HepG2 (cell line): ENCODE data around the gene ARHGEF40. TPM values are rescaled to one million over a fixed set of nuclear protein-coding genes. Genes with fewer than 3 reads are reported as not detected.

Source experiments
- AKAP8 ChIP-seq: sonication (generic); formaldehyde crosslinking; IDR thresholded peaks from 2 replicates; pipeline ENCODE4 v1.5.1; 2020; ENCODE audit warnings: mild to moderate bottlenecking, missing genetic modification reagents
- ARHGAP35 ChIP-seq: sonication (generic); formaldehyde crosslinking; IDR thresholded peaks from 2 replicates; pipeline ENCODE4 v1.9.0; 2022; ENCODE audit warnings: mild to moderate bottlenecking, inconsistent platforms, moderate library complexity, missing genetic modification reagents, borderline replicate concordance
- BORCS8-MEF2B ChIP-seq: sonication (generic); formaldehyde crosslinking; IDR thresholded peaks from 2 replicates; pipeline ENCODE4 v1.8.0; 2022; ENCODE audit warnings: mild to moderate bottlenecking, missing genetic modification reagents
- GABPA ChIP-seq, 2 experiments: IDR thresholded peaks; 2 replicates each; pipeline ENCODE4 v1.6.1; 2011 to 2016; ENCODE audit warnings: low read depth in 2 of 2, low read length in 1 of 2, missing biosample characterization in 1 of 2, missing genetic modification characterization in 1 of 2
- GABPB1 ChIP-seq: IDR thresholded peaks from 2 replicates; pipeline ENCODE4 v1.6.1; 2016; ENCODE audit warnings: mild to moderate bottlenecking, missing genetic modification reagents, moderate library complexity, missing compliant biosample characterization
- MIER3 ChIP-seq: IDR thresholded peaks from 2 replicates; pipeline ENCODE4 v1.6.1; 2016; ENCODE audit warnings: missing compliant biosample characterization, borderline replicate concordance
- NONO ChIP-seq, 2 experiments: fragments of 450-650 bp in 1 of 2; sonication (generic) in 1 of 2; formaldehyde crosslinking in 1 of 2; IDR thresholded peaks in 1 of 2; conservative IDR thresholded peaks in 1 of 2; 2 replicates each; pipeline versions ENCODE4 v1.6.1 to v1.8.0; 2017 to 2022; ENCODE audit warnings: mild to moderate bottlenecking in 1 of 2, missing genetic modification reagents in 1 of 2, moderate library complexity in 1 of 2
- POGZ ChIP-seq: sonication (generic); formaldehyde crosslinking; IDR thresholded peaks from 2 replicates; pipeline ENCODE4 v1.4.0; 2020; ENCODE audit warnings: mild to moderate bottlenecking, missing genetic modification reagents
- RBFOX2 ChIP-seq: fragments of 200-400 bp; formaldehyde crosslinking; IDR thresholded peaks from 2 replicates; pipeline ENCODE4 v1.6.1; 2017; ENCODE audit warnings: low read depth, mild to moderate bottlenecking, low read length
- RBM39 ChIP-seq: fragments of 200-400 bp; formaldehyde crosslinking; IDR thresholded peaks from one replicate; pipeline ENCODE4 v1.6.1; 2018; ENCODE audit warnings: antibody characterized with exemption, mild to moderate bottlenecking, low read depth, low read length; ENCODE audit not compliant: poor library complexity, severe bottlenecking
- RORA ChIP-seq: sonication (generic); formaldehyde crosslinking; IDR thresholded peaks from 2 replicates; pipeline ENCODE4 v1.5.0; 2020; ENCODE audit warnings: mild to moderate bottlenecking, missing genetic modification reagents, moderate library complexity
- SALL1 ChIP-seq: sonication (generic); formaldehyde crosslinking; IDR thresholded peaks from 2 replicates; pipeline ENCODE4 v1.8.0; 2022; ENCODE audit warnings: mild to moderate bottlenecking, missing genetic modification reagents
- ZHX1 ChIP-seq: sonication (generic); formaldehyde crosslinking; IDR thresholded peaks from 2 replicates; pipeline ENCODE4 v1.8.1; 2022; ENCODE audit warnings: low read depth, mild to moderate bottlenecking, missing genetic modification reagents
- ZIK1 ChIP-seq: sonication (generic); formaldehyde crosslinking; IDR thresholded peaks from 2 replicates; pipeline ENCODE4 v1.5.0; 2020; ENCODE audit warnings: mild to moderate bottlenecking, low read depth, missing genetic modification reagents, borderline replicate concordance
- ZKSCAN1 ChIP-seq: fragments of 150-350 bp; IDR thresholded peaks from 2 replicates; pipeline ENCODE4 v1.6.1; 2014; ENCODE audit warnings: low read length
- ZNF563 ChIP-seq: sonication (generic); formaldehyde crosslinking; IDR thresholded peaks from 2 replicates; pipeline ENCODE4 v1.8.0; 2022; ENCODE audit warnings: mild to moderate bottlenecking, moderate library complexity, missing genetic modification reagents
- polyA plus RNA-seq, 8 experiments: library from polyadenylated mRNA; depleted of rRNA in 3 of 8; stranded (reverse) in 7 of 8; unstranded in 1 of 8; fragments of >200 nt; fragmentation: Illumina TruSeq in 4 of 8; extraction: Trizol in 4 of 8; gene quantifications; 2 replicates each; pipeline versions ENCODE4 v1.2.1 to v1.2.3, GENCODE V29; 2011 to 2016; ENCODE audit warnings: low read depth in 4 of 8, missing spikeins in 1 of 8, mixed read lengths in 1 of 8; ENCODE audit not compliant: insufficient read depth in 1 of 8
- total RNA-seq, 5 experiments: library from RNA; depleted of rRNA; stranded (reverse); fragments of >200 nt; fragmentation: Illumina TruSeq; extraction: Trizol; gene quantifications; 2 replicates each; pipeline ENCODE4 v1.2.3, GENCODE V29; 2016; ENCODE audit warnings: low read depth in 1 of 5
- TF ChIP-seq, protein P1 (sequence below): sonication (generic); formaldehyde crosslinking; IDR thresholded peaks from 2 replicates; pipeline ENCODE4 v1.5.0; 2020; ENCODE audit warnings: mild to moderate bottlenecking, missing genetic modification reagents, borderline replicate concordance
- TF ChIP-seq, protein P2 (sequence below): sonication (generic); formaldehyde crosslinking; IDR thresholded peaks from 2 replicates; pipeline ENCODE4 v1.9.0; 2021; ENCODE audit warnings: missing genetic modification reagents, mild to moderate bottlenecking, borderline replicate concordance
- TF ChIP-seq, protein P3 (sequence below): sonication (generic); formaldehyde crosslinking; IDR thresholded peaks from 2 replicates; pipeline ENCODE4 v1.9.0; 2022; ENCODE audit warnings: missing genetic modification reagents, mild to moderate bottlenecking, borderline replicate concordance

Gene ARHGEF40
- total and polyA plus RNA-seq, 2 of the 13 experiments (the other 11 are each of a cell fraction or from before 2014, with no cell fraction given), result 28.1 to 78.1 TPM

- TF ChIP-seq, protein P1, sequence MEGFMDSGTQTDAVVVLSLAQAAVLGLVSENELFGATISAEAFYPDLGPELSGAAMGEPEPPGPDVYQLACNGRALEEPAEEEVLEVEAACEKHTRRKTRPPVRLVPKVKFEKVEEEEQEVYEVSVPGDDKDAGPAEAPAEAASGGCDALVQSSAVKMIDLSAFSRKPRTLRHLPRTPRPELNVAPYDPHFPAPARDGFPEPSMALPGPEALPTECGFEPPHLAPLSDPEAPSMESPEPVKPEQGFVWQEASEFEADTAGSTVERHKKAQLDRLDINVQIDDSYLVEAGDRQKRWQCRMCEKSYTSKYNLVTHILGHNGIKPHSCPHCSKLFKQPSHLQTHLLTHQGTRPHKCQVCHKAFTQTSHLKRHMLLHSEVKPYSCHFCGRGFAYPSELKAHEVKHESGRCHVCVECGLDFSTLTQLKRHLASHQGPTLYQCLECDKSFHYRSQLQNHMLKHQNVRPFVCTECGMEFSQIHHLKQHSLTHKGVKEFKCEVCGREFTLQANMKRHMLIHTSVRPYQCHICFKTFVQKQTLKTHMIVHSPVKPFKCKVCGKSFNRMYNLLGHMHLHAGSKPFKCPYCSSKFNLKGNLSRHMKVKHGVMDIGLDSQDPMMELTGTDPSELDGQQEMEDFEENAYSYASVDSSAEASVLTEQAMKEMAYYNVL (CRISPR knock-in tag), result peak; percentile 22; the same call in 1 of the 2 replicates
- peak; percentile 69 for TF ChIP-seq POGZ (CRISPR knock-in tag)
- TF ChIP-seq ZHX1 (CRISPR knock-in tag), result 0 out of 2 replicates have a peak, but pooled peaks have one; percentile 29
- TF ChIP-seq GABPB1, result peak; percentile 37; the same call in 1 of the 2 replicates
- peak; percentile 87 for TF ChIP-seq RBFOX2
- no peak for TF ChIP-seq NONO (IDR thresholded peaks at IDR 0.05)
- peak; percentile 83 for TF ChIP-seq NONO (CRISPR knock-in tag; conservative IDR thresholded peaks at IDR 0.05)
- no peak for TF ChIP-seq GABPA (IDR thresholded peaks at IDR 0.05; ENCODE audit: low read depth, low read length)
- TF ChIP-seq GABPA (CRISPR knock-in tag; IDR thresholded peaks at IDR 0.05; ENCODE audit: low read depth), result 0 out of 2 replicates have a peak, but pooled peaks have one; percentile 11
- 0 out of 2 replicates have a peak, but pooled peaks have one; percentile 41 for TF ChIP-seq ARHGAP35 (CRISPR knock-in tag)
- no peak for TF ChIP-seq ZKSCAN1
- TF ChIP-seq, protein P2, sequence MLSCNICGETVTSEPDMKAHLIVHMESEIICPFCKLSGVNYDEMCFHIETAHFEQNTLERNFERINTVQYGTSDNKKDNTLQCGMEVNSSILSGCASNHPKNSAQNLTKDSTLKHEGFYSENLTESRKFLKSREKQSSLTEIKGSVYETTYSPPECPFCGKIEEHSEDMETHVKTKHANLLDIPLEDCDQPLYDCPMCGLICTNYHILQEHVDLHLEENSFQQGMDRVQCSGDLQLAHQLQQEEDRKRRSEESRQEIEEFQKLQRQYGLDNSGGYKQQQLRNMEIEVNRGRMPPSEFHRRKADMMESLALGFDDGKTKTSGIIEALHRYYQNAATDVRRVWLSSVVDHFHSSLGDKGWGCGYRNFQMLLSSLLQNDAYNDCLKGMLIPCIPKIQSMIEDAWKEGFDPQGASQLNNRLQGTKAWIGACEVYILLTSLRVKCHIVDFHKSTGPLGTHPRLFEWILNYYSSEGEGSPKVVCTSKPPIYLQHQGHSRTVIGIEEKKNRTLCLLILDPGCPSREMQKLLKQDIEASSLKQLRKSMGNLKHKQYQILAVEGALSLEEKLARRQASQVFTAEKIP (CRISPR knock-in tag), result no peak
- peak; percentile 43; the same call in 1 of the 2 replicates for TF ChIP-seq SALL1
- 0 out of 2 replicates have a peak, but pooled peaks have one; percentile 78 for TF ChIP-seq AKAP8 (CRISPR knock-in tag)
- peak; percentile 23; the same call in 1 of the 2 replicates for TF ChIP-seq BORCS8-MEF2B (CRISPR knock-in tag)
- TF ChIP-seq ZIK1, result no peak
- no peak for TF ChIP-seq RORA (CRISPR knock-in tag)
- TF ChIP-seq RBM39, result peak; percentile 42
- TF ChIP-seq, protein P3, sequence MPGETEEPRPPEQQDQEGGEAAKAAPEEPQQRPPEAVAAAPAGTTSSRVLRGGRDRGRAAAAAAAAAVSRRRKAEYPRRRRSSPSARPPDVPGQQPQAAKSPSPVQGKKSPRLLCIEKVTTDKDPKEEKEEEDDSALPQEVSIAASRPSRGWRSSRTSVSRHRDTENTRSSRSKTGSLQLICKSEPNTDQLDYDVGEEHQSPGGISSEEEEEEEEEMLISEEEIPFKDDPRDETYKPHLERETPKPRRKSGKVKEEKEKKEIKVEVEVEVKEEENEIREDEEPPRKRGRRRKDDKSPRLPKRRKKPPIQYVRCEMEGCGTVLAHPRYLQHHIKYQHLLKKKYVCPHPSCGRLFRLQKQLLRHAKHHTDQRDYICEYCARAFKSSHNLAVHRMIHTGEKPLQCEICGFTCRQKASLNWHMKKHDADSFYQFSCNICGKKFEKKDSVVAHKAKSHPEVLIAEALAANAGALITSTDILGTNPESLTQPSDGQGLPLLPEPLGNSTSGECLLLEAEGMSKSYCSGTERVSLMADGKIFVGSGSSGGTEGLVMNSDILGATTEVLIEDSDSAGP (CRISPR knock-in tag), result peak; percentile 78; the same call in 1 of the 2 replicates
- TF ChIP-seq ZNF563 (CRISPR knock-in tag), result 0 out of 2 replicates have a peak, but pooled peaks have one; percentile 19
- TF ChIP-seq MIER3 (CRISPR knock-in tag), result no peak
Observed at GRCh38 chr14:21090194-21090939, 20.3 kb downstream of the ARHGEF40 start (continued).
